ENCODE measurements around the gene PHLDB2. TPM values are rescaled to one million over a fixed set of nuclear protein-coding genes. Genes with fewer than 3 reads are reported as not detected.

The PHLDB2 gene
- total RNA-seq, 1 donor from 2014 or later: 37.2 TPM

DNA sequence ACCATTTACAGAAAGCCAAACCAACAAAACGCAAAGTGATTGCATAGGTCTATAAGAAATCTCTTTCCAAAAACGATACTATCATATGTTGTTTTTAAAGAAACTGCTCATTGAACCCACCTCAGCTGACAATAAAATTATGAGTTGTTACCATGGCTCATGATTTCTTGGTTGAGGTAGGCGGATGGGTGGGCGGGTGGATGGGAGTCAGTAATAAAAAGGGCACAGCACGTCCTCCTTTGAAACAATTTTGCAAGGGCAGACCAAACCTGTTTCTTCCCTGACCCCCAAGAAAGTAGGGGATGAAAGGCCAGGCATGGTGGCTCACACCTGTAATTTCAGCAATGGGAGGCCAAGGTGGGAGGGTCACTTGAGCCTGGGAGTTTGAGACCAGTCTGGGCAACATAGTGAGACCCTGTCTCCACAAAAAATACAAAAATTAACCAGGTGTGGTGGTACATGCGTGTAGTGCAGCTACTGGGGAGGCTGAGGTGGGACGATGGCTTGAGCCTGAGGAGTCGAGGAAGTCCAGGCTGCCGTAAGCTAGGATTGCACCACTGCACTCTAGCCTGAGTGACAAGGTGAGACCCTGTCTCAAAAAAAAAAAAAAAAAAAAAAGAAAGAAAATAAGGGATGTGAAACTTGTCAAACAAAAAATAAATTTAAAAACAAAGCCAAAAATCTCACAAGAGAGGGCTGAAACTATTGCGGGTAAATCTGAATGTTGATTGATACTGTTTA lies 121.8 kb downstream of the PHLDB2 start:
- H3K4me3 Mint-ChIP-seq: peak overlapping the region; percentile 92
- no peaks in the 10 kb centered on the region for H3K9me3 Mint-ChIP-seq
- no peaks in the 10 kb centered on the region for H3K27me3 Mint-ChIP-seq (ENCODE audit: low read depth)
- TF ChIP-seq, protein P1, sequence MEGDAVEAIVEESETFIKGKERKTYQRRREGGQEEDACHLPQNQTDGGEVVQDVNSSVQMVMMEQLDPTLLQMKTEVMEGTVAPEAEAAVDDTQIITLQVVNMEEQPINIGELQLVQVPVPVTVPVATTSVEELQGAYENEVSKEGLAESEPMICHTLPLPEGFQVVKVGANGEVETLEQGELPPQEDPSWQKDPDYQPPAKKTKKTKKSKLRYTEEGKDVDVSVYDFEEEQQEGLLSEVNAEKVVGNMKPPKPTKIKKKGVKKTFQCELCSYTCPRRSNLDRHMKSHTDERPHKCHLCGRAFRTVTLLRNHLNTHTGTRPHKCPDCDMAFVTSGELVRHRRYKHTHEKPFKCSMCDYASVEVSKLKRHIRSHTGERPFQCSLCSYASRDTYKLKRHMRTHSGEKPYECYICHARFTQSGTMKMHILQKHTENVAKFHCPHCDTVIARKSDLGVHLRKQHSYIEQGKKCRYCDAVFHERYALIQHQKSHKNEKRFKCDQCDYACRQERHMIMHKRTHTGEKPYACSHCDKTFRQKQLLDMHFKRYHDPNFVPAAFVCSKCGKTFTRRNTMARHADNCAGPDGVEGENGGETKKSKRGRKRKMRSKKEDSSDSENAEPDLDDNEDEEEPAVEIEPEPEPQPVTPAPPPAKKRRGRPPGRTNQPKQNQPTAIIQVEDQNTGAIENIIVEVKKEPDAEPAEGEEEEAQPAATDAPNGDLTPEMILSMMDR (IDR thresholded peaks at IDR 0.05; ENCODE audit: unreplicated experiment): no peak
- DNase-seq (ENCODE audit: low spot score in 2 of 2, unreplicated experiment in 2 of 2): no peak
- H3K36me3 Mint-ChIP-seq: peaks cover 8% of the 10 kb centered on the region
- no peak overlapping the region for H3K27ac Mint-ChIP-seq
- peaks cover 27% of the 10 kb centered on the region for H3K4me1 Mint-ChIP-seq

DNA sequence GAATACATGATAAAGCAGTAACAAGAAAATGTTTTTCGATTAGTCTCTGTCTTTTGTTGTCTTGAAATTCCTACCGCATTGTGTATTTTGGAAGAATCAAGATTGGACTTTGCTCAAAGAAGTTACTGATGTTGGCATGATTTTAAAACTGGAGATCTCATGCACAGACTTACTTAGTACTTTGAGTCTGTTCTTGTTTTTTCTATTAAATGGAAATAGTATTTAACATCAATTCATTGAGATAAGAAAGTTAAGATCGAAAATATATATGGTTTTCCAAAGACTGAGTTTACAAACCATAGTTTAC lies 122.3 kb downstream of the PHLDB2 start:
- Mint-ChIP-seq H3K9me3 (no peaks in the 10 kb centered on the region), H3K27me3 (ENCODE audit: low read depth) (no peaks in the 10 kb centered on the region), H3K4me1 (peaks cover 27% of the 10 kb centered on the region), H3K4me3 (peak overlapping the region; percentile 5), H3K36me3 (peaks cover 8% of the 10 kb centered on the region), H3K27ac (no peak overlapping the region)
- DNase-seq (ENCODE audit: low spot score in 2 of 2, unreplicated experiment in 2 of 2): no peak
- TF ChIP-seq, protein P1 (IDR thresholded peaks at IDR 0.05; ENCODE audit: unreplicated experiment): no peak

DNA sequence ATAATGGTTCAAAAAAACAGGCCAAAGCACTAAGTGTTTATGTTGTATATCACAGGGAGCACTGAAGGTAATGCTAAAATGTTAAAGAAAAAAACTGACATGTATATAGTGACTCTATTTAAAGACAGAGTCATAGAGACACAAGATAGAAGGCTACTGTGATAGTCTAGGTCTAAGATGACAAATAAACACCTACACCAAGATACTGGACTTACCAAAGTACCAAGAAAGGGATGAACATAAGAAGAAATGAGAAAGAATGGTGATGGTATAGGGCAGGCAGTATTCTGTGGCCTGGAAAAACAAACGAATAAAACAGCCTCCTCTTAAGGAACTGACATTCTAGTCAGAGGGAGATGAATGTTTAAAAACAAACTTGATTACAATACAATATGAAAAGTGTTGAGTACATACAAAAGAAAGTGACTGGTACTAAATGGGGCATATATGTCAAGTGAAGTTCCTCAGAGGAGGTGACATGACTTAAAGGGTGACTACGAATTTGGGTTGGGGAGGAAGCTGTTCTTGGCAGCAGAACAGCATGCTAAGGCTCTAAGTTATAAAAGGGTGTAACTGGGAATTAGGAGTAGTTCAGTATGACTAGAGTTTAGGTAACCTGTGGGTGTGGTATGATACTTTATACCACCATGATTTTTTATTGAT lies 125.7 kb downstream of the PHLDB2 start:
- Mint-ChIP-seq H3K9me3 (no peaks in the 10 kb centered on the region), H3K27ac (no peak overlapping the region)

DNA sequence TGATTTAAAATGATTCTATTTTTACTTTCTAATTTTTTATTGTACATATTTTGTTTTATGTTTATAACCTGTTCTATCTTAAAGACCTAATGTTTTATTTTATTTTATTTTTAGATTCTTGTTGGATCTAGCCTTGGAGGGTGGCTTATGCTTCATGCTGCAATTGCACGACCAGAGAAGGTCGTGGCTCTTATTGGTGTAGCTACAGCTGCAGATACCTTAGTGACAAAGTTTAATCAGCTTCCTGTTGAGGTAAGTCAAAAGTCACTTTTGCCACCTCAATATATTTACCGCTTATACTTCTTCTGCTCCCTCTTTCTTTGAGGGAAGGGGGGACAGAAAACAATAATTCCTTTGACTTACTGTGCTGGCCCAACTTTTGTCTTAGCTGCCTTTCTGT lies 127.7 kb downstream of the PHLDB2 start:
- Mint-ChIP-seq H3K9me3 (no peaks in the 10 kb centered on the region), H3K4me3 (no peak overlapping the region), H3K4me1 (peaks cover 5% of the 10 kb centered on the region), H3K27me3 (ENCODE audit: low read depth) (no peaks in the 10 kb centered on the region), H3K27ac (no peak overlapping the region), H3K36me3 (peaks cover 23% of the 10 kb centered on the region)
- no peak for DNase-seq (ENCODE audit: low spot score in 2 of 2, unreplicated experiment in 2 of 2)
- TF ChIP-seq, protein P1 (IDR thresholded peaks at IDR 0.05; ENCODE audit: unreplicated experiment): no peak

More for the DNA sequence above, 125.7 kb downstream of the PHLDB2 start:
- no peak for DNase-seq (ENCODE audit: low spot score in 2 of 2, unreplicated experiment in 2 of 2)
- Mint-ChIP-seq H3K4me1 (peaks cover 21% of the 10 kb centered on the region), H3K36me3 (peaks cover 19% of the 10 kb centered on the region), H3K27me3 (ENCODE audit: low read depth) (no peaks in the 10 kb centered on the region), H3K4me3 (no peak overlapping the region)
- TF ChIP-seq, protein P1 (IDR thresholded peaks at IDR 0.05; ENCODE audit: unreplicated experiment): no peak

DNA sequence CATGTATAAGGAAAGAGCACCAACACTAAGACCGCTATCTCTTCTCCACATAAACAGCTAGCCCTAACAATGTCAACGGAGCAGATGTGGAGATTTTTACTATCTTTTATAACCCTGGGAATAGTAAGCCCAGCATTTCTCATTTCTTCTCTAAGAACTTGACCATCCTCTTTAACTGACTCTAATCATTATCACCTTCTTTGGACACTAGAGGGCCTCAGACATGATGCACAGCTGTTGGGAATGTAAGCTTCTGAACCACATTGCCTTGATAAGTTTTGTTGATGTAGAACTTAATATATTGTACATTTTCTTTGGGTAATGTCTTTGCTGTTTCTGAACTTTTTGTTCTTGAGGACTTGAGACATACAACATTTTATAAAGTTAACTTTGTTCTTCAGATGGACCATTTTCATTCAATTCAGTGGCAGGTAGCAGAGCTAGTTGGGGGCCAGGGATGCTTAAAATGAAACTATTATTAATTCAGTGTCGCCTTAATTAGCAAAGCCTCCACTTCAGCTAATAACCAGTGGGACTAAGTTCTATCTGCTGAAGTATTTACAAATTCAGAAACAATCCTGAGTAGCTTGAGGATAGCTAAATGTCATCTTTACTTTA lies 130.1 kb downstream of the PHLDB2 start:
- H3K27ac Mint-ChIP-seq: no peak overlapping the region
- H3K4me1 Mint-ChIP-seq: peaks cover 2% of the 10 kb centered on the region
- H3K27me3 Mint-ChIP-seq (ENCODE audit: low read depth): no peaks in the 10 kb centered on the region
- TF ChIP-seq, protein P1 (IDR thresholded peaks at IDR 0.05; ENCODE audit: unreplicated experiment): peak; percentile 53
- no peak overlapping the region for H3K4me3 Mint-ChIP-seq
- H3K36me3 Mint-ChIP-seq: peaks cover 25% of the 10 kb centered on the region
- no peaks in the 10 kb centered on the region for H3K9me3 Mint-ChIP-seq
- no peak for DNase-seq (ENCODE audit: low spot score in 2 of 2, unreplicated experiment in 2 of 2)
